Right lobe of liver (tissue), 4 donors: ENCODE data around the gene PCDHB3.

Experiments
- CTCF ChIP-seq, 4 donors: fragments of 200-600 bp in 3 of 4; fragments of 450-650 bp in 1 of 4; IDR thresholded peaks; one replicate each; pipeline versions ENCODE4 v1.5.1 to v1.8.0; 2016 to 2022; ENCODE audit warnings: antibody characterized with exemption in 4 of 4, mild to moderate bottlenecking in 2 of 4
- POLR2A ChIP-seq: fragments of 450-650 bp; IDR thresholded peaks from one replicate; pipeline ENCODE4 v1.6.1; 2017; ENCODE audit warnings: antibody characterized with exemption, mild to moderate bottlenecking
- donor health status: DM: no; HTN: no; CAD: no.
- donor health status: DM: no; HTN: no; CAD: no.
- donor health status: DM: no; HTN: yes; CAD: no.

- TF ChIP-seq POLR2A: no peak
- no peak for TF ChIP-seq CTCF (IDR thresholded peaks at IDR 0.05)
These were observed 35.5 kb downstream of the PCDHB3 start for GRCh38 chr5:141135718-141136266.
